SU-DHL-6 (cell line): ENCODE results near the gene TCP11L2.

Experiments
- CTCF ChIP-seq: fragments of 200-600 bp; sonication (generic); IDR thresholded peaks from one replicate; pipeline ENCODE4 v1.5.1; 2017; ENCODE audit warnings: antibody characterized with exemption, mild to moderate bottlenecking, low read length, moderate library complexity; ENCODE audit not compliant: insufficient read depth, poor library complexity, severe bottlenecking
- EZH2phosphoT487 ChIP-seq: fragments of 200-600 bp; sonication (generic), shearing (Covaris generic); conservative IDR thresholded peaks from 2 replicates; pipeline ENCODE4 v1.6.1; 2018; ENCODE audit warnings: mild to moderate bottlenecking, antibody characterized with exemption, low read length, moderate library complexity, mixed read lengths

GRCh38 chr12:106282457-106283097 is 20.0 kb upstream of the TCP11L2 start:
- peak; percentile 35 for TF ChIP-seq CTCF
- no peak for TF ChIP-seq EZH2phosphoT487
